HG03439 (cell line): ENCODE results near the gene NUDC.
"Not testable (repeated sequence)": the region's sequence is repeated elsewhere in the genome, so short reads cannot be mapped to it uniquely, and the experiment has no call there.

Experiments
- ATAC-seq: cut with Tn5 transposase; IDR thresholded peaks from one replicate; pipeline ENCODE4 v1.9.1; 2021; ENCODE audit warnings: mild to moderate bottlenecking, moderate library complexity; ENCODE audit not compliant: unreplicated experiment

The NUDC gene

GRCh38 chr1:26921540-26922430 is at the start of gene NUDC:
Gene NUDC, plus strand, starts transcription at chr1:26921743. Its CDS starts 106 bp downstream, at chr1:26921849.
- ATAC-seq: peak; percentile 93

GRCh38 chr1:26873097-26873496 is 48.4 kb upstream of the NUDC start:
- not testable (repeated sequence) for ATAC-seq

- ATAC-seq: no peak
Observed at GRCh38 chr1:26874896-26875295, 46.6 kb upstream of the NUDC start.

GRCh38 chr1:26877326-26877725 is 44.2 kb upstream of the NUDC start:
- ATAC-seq: no peak

GRCh38 chr1:26879793-26880192 is 41.8 kb upstream of the NUDC start:
- ATAC-seq: no peak

- not testable (repeated sequence) for ATAC-seq
Observed at GRCh38 chr1:26881611-26882010, 39.9 kb upstream of the NUDC start.

- ATAC-seq: no peak
Observed at GRCh38 chr1:26882696-26883463, 38.7 kb upstream of the NUDC start.

- ATAC-seq: no peak
Observed at GRCh38 chr1:26887125-26887524, 34.4 kb upstream of the NUDC start.

- ATAC-seq: no peak
Observed at GRCh38 chr1:26888231-26888630, 33.3 kb upstream of the NUDC start.

- peak; percentile 81 for ATAC-seq
Observed at GRCh38 chr1:26889551-26890466, 31.7 kb upstream of the NUDC start, which contains the start of gene GPN2. Gene GPN2, minus strand, starts transcription at chr1:26890283. Its CDS starts 187 bp downstream, at chr1:26890096.

GRCh38 chr1:26890467-26890796 is 31.1 kb upstream of the NUDC start:
- ATAC-seq: peak; percentile 15

- ATAC-seq: no peak
Observed at GRCh38 chr1:26894263-26894662, 27.3 kb upstream of the NUDC start.

GRCh38 chr1:26897351-26897750 is 24.2 kb upstream of the NUDC start:
- no peak for ATAC-seq

- peak; percentile 67 for ATAC-seq
Observed at GRCh38 chr1:26900001-26900814, 21.3 kb upstream of the NUDC start, which contains the start of gene GPATCH3. Gene GPATCH3, minus strand, starts transcription at chr1:26900467. Its CDS starts 25 bp downstream, at chr1:26900442.

GRCh38 chr1:26900815-26901511 is 20.6 kb upstream of the NUDC start:
- no peak for ATAC-seq

GRCh38 chr1:26907071-26907917 is 14.2 kb upstream of the NUDC start:
- ATAC-seq: no peak

- no peak for ATAC-seq
Observed at GRCh38 chr1:26909951-26910342, 11.6 kb upstream of the NUDC start.
